GM12891 (cell line): ENCODE results near the gene COQ4.

ENCODE experiments used
- PAX5 ChIP-seq: IDR thresholded peaks from 2 replicates; pipeline ENCODE4 v1.6.1; 2011; ENCODE audit warnings: low read length, moderate library complexity, mild to moderate bottlenecking; ENCODE audit not compliant: insufficient read depth, severe bottlenecking
- POLR2A ChIP-seq: IDR thresholded peaks from 2 replicates; pipeline ENCODE4 v1.6.1; 2011; ENCODE audit warnings: low read depth, low read length, control low read depth
- POLR2AphosphoS5 ChIP-seq: IDR thresholded peaks from 2 replicates; pipeline ENCODE4 v1.6.1; 2011; ENCODE audit warnings: low read depth, low read length, control low read depth
- TAF1 ChIP-seq: IDR thresholded peaks from 2 replicates; pipeline ENCODE4 v1.6.1; 2011; ENCODE audit warnings: low read depth, low read length, control low read depth

DNA sequence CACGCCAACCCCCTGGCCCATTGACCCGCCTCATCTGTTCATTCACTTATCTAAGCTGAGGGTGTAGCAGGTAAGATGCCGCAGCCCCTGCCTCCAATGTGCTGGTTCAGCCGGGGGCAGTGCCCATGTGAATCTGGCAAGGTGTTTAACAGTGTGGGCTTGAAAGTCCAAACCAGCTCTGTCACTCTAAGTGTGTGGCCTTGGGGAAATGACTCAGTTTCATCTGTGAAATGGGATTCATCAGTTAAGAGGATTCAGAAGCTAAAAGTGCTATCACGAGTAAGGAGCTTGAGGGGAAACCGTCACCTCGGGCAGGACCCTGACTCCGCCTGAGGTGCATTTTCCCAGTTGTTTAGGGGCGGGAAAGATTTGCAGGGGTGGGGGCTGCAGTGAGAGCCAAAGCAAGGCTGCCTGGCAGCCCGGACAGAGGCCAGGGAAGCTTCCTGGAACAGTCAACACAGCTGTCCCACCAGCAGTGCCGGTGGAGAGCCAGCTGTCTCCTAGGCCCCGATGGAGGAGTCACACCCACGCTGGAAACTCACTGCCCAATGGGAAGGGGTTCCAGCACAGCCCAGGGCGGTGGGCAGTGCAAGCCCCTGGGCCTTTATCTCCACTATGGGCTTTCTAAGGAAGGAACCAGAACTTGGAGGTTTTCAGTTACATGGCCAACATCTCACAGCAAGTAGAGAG, 38.8 kb downstream of the COQ4 start:
- TF ChIP-seq POLR2A (no peak), POLR2AphosphoS5 (no peak), TAF1 (no peak), PAX5 (no peak)
